Prostate gland (tissue), 2 donors: Measurements from ENCODE around the gene DLK1.

Experiments
- POLR2A ChIP-seq: fragments of 450-650 bp; IDR thresholded peaks from one replicate; pipeline ENCODE4 v1.6.1; 2016; ENCODE audit warnings: antibody characterized with exemption, mild to moderate bottlenecking
- TF ChIP-seq, protein P1 (sequence below), 4 experiments: fragments of 200-600 bp in 2 of 4; fragments of 450-650 bp in 2 of 4; sonication (generic) in 2 of 4; IDR thresholded peaks; 1 replicate in 3 of 4; 2 replicates in 1 of 4; pipeline ENCODE4 v1.5.1; 2016 to 2019; ENCODE audit warnings: antibody characterized with exemption in 4 of 4, mild to moderate bottlenecking in 2 of 4, moderate library complexity in 2 of 4

DNA sequence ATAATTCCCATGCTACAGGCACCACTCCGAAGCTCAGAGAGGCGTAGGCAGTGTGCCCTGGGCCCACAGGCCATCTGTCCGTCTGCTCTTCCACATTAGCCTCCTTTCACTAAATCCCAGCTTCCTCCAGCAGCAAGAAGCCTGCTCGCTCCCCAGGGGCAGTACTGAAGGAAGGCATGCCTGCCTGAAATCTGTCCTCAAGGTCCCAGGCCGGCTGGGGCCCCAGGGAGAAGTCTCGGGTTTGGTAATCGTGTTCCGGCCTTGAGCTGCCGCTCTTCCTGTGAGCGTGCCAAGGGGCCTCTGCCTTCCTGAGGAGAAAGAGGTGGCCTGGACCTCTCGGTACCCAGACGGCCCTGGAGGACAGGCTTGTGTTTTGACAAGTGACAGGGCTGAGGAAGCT lies 15.2 kb upstream of the DLK1 start:
- TF ChIP-seq, protein P1, sequence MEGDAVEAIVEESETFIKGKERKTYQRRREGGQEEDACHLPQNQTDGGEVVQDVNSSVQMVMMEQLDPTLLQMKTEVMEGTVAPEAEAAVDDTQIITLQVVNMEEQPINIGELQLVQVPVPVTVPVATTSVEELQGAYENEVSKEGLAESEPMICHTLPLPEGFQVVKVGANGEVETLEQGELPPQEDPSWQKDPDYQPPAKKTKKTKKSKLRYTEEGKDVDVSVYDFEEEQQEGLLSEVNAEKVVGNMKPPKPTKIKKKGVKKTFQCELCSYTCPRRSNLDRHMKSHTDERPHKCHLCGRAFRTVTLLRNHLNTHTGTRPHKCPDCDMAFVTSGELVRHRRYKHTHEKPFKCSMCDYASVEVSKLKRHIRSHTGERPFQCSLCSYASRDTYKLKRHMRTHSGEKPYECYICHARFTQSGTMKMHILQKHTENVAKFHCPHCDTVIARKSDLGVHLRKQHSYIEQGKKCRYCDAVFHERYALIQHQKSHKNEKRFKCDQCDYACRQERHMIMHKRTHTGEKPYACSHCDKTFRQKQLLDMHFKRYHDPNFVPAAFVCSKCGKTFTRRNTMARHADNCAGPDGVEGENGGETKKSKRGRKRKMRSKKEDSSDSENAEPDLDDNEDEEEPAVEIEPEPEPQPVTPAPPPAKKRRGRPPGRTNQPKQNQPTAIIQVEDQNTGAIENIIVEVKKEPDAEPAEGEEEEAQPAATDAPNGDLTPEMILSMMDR (IDR thresholded peaks at IDR 0.05): no peak
- no peak for TF ChIP-seq POLR2A
